PC-3 (cell line): ENCODE measurements around the gene DOCK8.

Source experiments
- EZH2phosphoT487 ChIP-seq: fragments of 300-600 bp; sonication (generic); IDR thresholded peaks from 2 replicates; pipeline ENCODE4 v1.6.1; 2018; ENCODE audit warnings: mild to moderate bottlenecking, antibody characterized with exemption, low read length, borderline replicate concordance
- TF ChIP-seq, protein P1 (sequence below): fragments of 300-600 bp; sonication (generic); conservative IDR thresholded peaks from 2 replicates; pipeline ENCODE4 v1.5.1; 2017; ENCODE audit warnings: antibody characterized with exemption, low read depth, mild to moderate bottlenecking, low read length

GRCh38 chr9:458590-458989 is 243.9 kb downstream of the DOCK8 start:
- TF ChIP-seq, protein P1, sequence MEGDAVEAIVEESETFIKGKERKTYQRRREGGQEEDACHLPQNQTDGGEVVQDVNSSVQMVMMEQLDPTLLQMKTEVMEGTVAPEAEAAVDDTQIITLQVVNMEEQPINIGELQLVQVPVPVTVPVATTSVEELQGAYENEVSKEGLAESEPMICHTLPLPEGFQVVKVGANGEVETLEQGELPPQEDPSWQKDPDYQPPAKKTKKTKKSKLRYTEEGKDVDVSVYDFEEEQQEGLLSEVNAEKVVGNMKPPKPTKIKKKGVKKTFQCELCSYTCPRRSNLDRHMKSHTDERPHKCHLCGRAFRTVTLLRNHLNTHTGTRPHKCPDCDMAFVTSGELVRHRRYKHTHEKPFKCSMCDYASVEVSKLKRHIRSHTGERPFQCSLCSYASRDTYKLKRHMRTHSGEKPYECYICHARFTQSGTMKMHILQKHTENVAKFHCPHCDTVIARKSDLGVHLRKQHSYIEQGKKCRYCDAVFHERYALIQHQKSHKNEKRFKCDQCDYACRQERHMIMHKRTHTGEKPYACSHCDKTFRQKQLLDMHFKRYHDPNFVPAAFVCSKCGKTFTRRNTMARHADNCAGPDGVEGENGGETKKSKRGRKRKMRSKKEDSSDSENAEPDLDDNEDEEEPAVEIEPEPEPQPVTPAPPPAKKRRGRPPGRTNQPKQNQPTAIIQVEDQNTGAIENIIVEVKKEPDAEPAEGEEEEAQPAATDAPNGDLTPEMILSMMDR, result no peak
- TF ChIP-seq EZH2phosphoT487, result no peak
